HG03139 (cell line): ENCODE data around the gene SMARCC1.
"Not testable (repeated sequence)": the region's sequence is repeated elsewhere in the genome, so short reads cannot be mapped to it uniquely, and the experiment has no call there.

Experiments used
- ATAC-seq: cut with Tn5 transposase; IDR thresholded peaks from one replicate; pipeline ENCODE4 v1.9.1; 2021; ENCODE audit not compliant: unreplicated experiment

SMARCC1 gene

DNA sequence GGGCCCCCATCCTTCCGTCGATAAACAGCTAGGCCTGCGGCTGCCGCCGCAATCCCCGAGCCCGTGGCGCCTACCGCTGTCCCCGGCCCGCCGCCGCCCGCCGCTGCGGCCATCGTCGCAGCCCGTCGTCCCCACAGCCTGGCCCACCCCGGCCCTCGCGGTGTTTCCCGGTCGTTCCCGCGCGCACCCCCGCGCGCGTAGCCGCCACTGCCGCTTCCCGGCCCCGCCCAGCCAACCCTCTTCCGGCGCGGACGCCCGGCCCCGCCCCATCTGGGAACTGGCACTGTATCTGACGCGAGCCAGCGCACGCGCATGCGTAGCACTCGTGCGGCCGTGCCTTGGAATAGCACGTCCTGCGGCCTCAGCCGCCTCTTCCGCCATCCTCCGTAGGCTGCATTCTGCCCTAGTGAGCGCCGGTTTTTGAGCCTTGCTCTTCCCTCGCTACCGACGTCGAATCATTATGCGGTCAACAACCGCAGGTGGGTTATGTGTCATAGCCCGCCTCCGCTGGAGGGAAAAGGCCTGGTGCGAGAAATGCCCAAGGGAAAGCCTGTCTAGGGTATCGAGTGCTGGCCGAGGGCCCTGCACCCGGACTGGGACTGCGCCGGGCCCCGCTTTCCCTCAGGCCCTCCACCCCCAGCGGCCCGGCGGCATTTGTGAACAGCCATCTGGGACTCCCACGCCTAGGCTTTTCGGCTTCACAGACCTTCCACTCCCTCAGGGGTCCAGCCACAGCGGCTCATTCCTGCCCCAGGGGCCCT, at the start of gene SMARCC1:
TSS of gene SMARCC1 (minus strand) at position 209 of the 761 bp plus-strand sequence. CDS start at position 113, 96 bp downstream.
- peak; percentile 74 for ATAC-seq

DNA sequence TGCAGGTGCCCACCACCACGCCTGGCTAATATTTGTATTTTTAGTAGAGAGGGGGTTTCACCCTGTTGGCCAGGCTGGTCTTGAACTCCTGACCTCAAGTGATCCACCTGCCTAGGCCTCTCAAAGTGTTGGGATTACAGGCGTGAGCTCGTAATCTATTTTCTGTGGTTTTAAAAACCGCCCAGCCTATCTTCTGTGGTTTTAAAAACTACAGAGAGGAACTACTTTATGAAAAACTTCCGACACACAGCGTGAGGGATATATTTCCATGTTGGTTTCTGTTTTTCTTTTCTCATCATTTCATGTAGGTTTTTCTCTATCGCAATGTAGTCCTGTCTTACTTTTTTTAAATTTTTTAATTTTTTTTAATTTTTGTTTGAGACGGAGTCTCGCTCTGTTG, 47.8 kb upstream of the SMARCC1 start:
- not testable (repeated sequence) for ATAC-seq

DNA sequence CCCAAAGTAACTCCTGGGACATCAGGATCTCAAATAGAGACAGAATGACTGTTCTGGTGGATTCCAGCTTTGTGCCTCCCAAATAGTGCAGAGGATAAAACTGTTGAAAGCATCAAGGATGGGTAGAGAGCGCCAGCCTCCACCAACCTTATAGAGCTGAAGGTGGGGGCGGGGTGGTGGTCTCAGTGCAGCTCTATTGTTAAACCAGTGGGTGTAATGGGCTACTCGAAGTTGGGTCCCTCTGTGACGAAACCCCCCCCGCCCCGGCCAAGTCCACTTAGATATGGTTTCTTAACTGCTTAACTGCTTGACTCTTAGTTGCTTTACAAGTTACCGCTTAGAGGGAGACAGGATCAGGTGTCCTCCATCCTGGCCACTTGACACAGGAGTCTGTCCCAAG, 43.9 kb upstream of the SMARCC1 start:
- ATAC-seq, result no peak

- ATAC-seq, result peak; percentile 92
Observed at GRCh38 chr3:47824541-47825473, 43.1 kb upstream of the SMARCC1 start.

DNA sequence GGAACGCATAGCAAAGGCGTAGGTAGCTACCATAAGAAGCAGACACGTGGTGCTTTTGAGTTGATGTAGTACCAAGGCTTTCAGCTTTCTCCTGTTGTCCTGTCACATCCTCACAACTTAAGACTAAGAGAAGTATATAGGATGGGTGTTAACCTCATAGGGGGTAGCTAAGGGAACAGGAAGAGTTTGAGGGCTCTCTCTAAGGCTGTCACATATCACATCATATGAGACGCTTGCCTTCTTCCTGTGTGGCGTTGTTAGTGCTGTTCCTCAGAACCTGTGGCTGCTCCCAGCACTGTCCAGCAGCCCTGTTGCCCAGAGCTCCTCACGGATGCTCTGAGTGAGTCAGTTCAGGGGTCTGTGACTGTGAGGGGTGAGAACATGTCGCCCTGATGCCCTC, 35.9 kb upstream of the SMARCC1 start:
- no peak for ATAC-seq

- no peak for ATAC-seq
Observed at GRCh38 chr3:47813551-47814177, 32.0 kb upstream of the SMARCC1 start.

DNA sequence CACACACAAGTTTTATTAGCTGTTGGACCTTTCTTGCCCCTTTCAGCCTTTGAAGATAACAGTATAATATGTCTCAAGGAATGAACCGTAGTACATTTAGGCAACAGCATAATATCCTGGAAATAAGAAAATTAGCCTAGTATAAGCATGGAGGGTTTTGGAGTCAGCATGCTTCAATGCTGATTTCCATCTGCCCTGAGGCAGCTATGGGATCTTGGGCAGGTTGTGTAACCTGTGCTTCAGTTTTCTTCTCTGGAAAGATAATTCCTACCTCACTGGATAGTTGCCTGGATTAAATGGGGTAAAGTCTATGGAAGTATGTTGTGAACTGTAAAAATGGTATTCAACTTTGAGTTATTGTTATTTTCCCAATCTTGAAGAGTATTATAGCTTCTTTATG, 22.9 kb upstream of the SMARCC1 start:
- ATAC-seq, result no peak

DNA sequence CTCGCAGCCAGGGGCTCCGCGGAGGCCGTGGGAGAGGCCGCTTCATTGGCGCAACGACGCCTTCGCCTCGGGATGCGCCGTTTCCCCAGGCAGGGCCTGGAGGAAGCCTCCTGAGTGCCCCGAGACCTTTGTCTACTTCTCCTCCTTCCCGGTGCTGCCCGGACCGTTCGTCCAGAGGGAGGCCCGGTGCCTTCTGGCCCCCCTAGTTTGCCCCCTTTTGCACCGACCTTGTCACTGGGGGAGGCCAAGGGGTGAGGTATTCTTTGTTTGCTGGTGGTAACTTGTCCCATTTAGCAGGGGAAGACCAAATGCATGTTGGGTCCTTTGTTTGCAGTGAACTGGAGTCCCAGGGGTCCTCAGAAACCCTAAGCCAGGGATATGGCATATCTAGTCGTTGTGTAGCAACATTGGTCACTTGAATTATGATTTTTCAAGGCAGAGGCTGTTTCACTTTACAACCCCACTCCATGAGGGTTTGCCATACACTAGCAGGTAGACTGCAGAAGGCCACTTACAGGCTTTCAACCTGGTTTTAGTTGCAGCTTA, 21.9 kb upstream of the SMARCC1 start:
- no peak for ATAC-seq

GRCh38 chr3:47802734-47803479, 21.2 kb upstream of the SMARCC1 start, which contains the start of gene DHX30:
TSS of gene DHX30 (plus strand) at chr3:47803138. CDS start at chr3:47810684, 7,546 bp downstream.
- peak; percentile 75 for ATAC-seq

DNA sequence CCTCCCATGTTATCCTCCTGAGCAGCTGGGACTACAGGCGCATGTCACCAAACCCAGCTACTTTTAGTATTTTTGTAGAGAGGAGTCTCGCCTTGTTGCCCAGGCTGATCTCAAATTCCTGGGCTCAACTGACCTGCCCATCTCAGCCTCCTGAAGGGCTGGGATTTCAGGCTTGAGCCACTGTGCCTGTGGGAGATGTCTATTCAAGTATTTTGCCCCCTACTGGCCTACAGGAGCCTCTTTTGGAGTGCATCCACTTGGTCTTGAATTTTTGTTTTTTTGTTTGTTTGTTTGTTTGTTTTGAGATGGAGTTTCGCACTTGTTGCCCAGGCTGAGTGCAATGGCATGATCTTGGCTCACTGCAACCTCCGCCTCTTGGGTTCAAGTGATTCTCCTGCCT, 18.0 kb upstream of the SMARCC1 start:
- no peak for ATAC-seq

- no peak for ATAC-seq
Observed at GRCh38 chr3:47794544-47794943, 12.9 kb upstream of the SMARCC1 start.

GRCh38 chr3:47792699-47793098, 11.0 kb upstream of the SMARCC1 start:
- no peak for ATAC-seq

DNA sequence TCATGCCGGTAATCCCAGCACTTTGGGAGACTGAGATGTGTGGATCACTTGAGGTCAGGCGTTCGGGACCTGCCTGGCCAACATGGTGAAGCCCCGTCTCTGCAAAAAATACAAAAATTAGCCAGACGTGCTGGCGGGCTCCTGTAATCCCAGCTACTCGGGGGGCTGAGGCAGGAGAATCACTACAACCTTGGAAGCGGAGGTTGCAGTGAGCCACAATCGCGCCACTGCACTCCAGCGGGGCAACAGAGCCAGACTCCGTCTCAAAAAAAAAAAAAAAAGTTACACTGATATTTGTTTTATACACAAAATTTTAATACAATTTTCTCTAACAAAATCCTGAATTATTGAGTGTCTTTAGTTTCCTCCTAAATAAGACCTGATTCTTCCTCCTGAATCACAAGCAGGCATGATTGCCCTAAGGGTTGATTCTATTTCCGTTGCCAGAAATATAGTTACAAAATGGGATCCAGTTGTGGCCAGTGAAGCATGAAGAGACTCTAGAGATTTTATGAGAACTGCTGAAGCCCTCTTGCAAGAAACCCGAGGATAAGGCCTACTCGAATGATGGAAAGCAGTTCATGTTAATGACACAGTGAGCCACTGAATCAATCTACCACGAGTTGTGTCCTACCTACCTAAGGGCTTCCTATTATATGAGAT, 9.6 kb upstream of the SMARCC1 start:
- ATAC-seq, result no peak

DNA sequence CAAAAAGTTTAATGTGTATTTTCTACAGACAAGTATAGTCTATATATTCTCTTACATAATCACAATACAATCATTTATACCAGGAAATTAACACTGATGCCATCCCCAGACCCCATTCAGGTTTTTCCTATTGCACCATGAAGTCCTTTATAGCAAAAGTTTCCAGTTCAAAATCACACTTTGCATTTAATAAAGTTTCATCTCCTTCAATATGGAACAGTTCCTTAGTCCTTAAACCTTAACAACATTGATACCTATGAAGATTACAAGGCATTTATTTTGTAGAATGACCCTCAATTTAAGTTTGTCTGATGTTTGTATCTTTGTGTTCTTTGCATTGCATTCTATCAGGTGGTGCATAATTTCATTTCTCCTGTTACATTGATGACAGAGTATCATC, 2.0 kb upstream of the SMARCC1 start:
- no peak for ATAC-seq

- ATAC-seq, result no peak
Observed at GRCh38 chr3:47782446-47783308, 984 bp upstream of the SMARCC1 start.

DNA sequence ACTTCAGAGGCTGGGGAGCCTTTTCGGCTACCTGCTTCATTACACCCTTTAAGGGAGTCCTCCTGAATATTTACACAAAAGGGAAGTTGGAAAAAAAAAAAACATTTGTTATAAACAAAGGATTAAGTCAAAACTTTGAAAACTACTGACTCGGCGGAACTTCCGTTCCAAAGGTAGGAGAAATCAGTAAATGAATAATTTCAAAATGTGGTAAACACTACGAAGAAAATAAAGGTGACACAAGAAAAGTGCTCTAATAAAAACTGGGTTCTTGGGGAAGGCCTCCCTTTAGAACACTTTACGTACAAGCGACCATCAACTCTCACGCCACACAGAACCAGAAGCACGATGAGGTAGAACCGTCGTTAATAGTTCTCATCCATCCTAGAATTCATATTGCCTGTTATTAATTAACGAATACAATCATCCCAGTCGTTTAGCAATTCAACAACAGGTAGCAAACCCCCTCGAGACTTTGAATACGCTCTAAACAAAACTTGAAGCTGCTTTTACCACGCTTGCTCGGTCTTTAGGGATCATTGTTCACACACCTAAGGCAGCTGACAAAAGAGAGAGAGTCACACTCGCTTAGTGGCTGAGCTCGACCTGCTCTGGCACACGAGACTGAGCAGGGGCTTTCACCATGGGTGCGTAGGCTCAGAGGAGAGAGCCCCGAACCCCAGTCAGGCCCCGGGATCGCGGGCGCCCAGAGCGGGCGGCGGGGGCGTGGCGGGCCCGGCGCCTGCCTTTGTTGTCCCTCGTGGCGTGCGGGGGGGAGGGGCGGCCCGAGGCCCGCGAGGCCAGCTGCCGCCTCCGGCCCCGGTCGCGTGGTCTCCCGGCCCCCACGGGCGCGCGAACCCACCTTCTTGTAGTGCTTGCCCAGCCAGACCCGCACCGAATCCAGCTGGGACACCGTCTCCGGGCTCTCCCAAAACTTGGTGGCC, 680 bp downstream of the SMARCC1 start:
- peak; percentile 32 for ATAC-seq

DNA sequence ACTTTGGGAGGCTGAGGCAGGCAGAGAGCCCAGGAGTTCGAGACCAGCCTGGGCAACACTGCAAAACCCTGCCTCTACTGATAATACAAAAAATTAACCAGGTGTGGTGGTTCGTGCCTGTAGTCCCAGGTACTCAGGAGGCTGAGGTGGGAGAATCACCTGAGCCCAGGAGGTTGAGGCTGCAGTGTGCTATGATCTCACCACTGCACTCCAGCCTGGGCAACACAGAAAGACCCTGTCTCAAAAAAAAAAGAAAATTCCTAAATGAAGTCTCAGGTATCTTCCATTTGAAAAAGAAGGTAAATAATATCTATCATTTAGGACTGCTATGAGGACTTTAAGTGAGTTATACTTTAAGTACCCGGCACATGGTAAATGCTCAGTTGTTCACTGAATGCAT, 2.9 kb downstream of the SMARCC1 start:
- no peak for ATAC-seq

- no peak for ATAC-seq
Observed at GRCh38 chr3:47772788-47773187, 8.9 kb downstream of the SMARCC1 start.
